ENCODE results near the gene GPC1.
"Not testable (repeated sequence)": the region's sequence is repeated elsewhere in the genome, so short reads cannot be mapped to it uniquely, and the experiment has no call there.

GPC1 gene, protein sequence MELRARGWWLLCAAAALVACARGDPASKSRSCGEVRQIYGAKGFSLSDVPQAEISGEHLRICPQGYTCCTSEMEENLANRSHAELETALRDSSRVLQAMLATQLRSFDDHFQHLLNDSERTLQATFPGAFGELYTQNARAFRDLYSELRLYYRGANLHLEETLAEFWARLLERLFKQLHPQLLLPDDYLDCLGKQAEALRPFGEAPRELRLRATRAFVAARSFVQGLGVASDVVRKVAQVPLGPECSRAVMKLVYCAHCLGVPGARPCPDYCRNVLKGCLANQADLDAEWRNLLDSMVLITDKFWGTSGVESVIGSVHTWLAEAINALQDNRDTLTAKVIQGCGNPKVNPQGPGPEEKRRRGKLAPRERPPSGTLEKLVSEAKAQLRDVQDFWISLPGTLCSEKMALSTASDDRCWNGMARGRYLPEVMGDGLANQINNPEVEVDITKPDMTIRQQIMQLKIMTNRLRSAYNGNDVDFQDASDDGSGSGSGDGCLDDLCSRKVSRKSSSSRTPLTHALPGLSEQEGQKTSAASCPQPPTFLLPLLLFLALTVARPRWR

DNA sequence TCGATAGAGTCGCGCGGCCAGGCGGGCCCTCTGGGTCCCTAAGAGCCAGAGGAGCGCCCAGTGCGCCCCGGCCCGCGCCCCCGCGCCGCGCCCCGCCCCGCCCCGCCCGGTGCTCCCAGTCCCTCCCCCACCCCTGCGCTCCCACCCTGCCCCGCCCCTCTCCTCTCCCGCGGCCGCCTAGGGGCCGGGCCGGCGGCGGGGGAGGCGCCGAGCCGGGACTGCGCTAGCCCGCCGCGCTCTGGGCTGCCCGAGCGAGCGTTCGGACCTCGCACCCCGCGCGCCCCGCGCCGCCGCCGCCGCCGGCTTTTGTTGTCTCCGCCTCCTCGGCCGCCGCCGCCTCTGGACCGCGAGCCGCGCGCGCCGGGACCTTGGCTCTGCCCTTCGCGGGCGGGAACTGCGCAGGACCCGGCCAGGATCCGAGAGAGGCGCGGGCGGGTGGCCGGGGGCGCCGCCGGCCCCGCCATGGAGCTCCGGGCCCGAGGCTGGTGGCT, at the start of gene GPC1:
Gene GPC1, plus strand, starts transcription at position 207 of the 491 bp plus-strand sequence. Its CDS starts 256 bp downstream, at position 463.
- no peak for DNase-seq (ENCODE audit: low read depth)

DNA sequence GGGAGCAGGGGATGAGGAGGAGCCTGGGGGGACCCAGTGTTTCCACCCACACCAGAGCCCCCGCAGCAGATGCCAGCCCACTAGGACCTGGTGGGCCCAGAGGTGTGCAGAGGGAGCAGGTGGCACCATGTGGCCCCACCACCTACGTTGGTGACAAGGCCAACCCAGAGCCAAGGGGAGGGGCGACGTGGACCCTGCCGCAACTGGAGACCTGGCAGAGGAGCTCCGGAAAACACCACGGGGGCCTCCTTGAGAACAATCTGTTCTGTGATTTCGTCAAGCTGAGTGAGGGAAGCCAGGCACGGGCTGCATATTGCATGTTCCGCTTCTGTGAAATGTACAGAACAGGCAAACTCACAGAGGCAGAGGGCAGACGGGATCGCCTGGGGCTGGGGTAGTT, 49.1 kb upstream of the GPC1 start:
- no peak for DNase-seq (ENCODE audit: low read depth)

DNA sequence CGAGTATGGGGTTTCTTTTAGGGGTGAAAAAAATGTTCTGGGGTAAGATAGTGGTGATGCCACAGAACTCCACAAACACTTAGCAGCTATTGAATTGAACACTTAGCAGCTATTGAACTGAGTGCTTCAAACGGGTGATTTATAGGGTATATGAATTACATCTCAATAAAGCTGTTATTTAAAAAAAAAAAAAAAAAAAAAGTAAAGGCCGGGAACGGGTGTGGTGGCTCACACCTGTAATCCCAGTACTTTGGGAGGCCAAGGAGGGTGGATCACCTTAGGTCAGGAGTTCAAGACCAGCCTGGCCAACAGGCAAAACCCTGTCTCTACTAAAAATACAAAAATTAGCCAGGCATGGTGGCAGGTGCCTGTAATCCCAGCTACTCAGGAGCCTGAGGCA, 48.7 kb upstream of the GPC1 start:
- DNase-seq (ENCODE audit: low read depth), result not testable (repeated sequence)

DNA sequence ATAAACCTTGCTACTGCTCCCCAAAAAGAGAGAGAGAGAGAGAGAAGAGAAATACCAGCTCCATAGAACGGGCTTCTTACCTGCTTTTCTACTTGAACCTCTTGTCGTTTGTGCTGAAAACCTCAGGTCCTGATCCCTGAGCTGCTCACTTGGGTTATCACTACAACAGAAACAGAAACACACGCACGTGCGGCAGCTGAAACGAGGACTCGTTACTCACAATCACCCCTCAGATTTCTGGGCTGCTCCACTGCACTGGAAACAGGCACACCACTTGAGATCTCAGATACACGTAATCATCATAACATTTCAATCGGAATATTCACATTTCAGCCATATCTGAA, 48.2 kb upstream of the GPC1 start:
- no peak for DNase-seq (ENCODE audit: low read depth)

DNA sequence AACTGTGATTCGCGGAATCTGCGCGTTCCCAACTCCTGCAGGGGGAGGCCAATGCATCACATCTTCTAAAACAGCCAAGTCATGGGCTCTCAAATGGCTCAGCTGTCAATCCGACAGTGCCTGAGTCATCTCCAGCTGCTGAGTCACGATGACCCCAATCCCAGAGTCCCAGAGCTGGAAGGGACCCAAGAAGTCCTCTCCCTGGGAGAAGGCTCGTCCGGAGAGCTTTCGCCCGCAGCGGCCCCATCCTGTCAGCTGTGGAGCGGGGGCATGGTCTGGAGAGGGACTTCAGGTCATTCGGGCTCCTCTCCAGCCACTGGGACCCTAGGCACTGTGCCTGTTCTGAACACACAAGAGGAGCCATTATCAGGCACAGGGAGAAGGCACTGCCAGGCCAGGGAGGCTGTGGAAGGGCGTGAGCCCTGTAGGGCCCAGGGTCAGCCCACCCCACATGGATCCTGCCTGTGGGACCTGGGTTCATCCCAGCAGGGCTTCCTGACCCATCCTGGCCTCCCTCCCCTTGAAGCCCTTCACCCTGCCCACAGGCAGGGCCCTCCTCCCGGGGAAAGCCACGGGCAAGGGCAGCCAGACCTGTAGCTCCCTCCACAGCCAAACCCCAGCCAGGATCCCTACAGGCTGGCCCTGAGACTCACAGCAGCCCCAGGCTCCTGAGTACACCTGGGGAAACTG, 47.6 kb upstream of the GPC1 start:
- no peak for DNase-seq (ENCODE audit: low read depth)

DNA sequence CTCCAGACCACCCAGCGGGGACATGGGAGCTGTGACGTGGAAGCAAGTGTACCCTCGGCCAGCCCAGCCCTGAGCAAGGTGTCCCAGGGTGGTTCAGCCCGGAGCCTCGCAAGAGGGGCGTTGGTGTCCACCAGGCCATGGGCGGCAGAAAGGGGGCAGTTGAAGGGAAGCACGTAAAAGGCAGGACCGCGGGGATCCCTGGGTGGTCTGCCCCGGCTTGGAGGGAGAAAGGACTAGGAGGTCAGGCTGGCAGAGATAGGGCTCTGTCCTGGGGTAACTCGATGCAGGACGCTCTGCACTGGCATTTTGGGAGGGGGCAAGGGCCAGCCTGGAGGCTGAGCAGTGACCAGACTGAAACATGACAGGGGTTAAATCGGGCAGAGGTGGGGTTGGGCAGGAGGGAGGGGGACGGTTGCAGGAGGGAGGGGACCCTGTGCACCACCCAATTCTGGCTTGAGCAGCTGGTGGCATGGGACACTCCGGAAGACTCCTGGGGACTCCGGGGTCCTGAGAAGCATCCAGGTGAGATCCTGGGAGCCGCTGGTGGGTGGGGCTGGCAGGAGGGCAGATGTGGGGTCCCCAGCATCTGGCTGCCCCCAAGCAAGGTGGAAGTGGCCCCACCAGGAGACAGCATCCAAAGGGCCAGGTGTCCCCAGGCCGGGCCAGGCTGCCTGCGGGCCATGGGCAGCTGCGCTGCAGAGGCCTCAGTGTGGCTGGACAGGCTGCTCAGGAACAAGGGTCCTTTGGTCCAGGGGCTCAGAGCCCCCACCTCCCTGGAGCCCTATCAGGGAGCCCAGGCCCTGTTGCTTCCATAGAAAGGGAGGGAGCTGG, 46.8 kb upstream of the GPC1 start:
- DNase-seq (ENCODE audit: low read depth), result no peak

DNA sequence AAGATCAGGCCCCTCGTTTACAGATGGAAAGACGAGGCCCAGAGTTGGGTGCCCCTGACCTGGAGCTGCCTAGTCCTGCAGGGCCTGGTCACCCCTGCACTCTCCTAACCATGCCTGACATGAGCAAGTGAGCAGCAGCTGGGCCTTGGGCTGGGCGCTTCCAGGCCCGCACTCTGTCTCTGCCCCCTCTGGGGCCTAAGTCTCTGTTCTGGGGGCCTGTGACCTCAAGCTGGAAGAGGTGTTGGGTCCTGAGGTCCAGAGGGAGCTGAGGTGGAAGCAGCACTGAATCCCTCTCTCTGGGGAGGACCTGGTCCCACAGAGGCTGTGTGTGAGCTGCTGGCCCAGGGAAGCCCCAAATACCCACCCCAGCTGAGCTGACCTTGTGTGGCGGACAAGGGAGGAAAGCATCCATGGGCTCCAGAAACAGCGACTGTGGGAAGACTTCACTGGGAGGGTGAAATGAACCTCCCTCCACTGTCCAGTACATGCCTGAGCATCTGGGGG, 46.1 kb upstream of the GPC1 start:
- no peak for DNase-seq (ENCODE audit: low read depth)

DNA sequence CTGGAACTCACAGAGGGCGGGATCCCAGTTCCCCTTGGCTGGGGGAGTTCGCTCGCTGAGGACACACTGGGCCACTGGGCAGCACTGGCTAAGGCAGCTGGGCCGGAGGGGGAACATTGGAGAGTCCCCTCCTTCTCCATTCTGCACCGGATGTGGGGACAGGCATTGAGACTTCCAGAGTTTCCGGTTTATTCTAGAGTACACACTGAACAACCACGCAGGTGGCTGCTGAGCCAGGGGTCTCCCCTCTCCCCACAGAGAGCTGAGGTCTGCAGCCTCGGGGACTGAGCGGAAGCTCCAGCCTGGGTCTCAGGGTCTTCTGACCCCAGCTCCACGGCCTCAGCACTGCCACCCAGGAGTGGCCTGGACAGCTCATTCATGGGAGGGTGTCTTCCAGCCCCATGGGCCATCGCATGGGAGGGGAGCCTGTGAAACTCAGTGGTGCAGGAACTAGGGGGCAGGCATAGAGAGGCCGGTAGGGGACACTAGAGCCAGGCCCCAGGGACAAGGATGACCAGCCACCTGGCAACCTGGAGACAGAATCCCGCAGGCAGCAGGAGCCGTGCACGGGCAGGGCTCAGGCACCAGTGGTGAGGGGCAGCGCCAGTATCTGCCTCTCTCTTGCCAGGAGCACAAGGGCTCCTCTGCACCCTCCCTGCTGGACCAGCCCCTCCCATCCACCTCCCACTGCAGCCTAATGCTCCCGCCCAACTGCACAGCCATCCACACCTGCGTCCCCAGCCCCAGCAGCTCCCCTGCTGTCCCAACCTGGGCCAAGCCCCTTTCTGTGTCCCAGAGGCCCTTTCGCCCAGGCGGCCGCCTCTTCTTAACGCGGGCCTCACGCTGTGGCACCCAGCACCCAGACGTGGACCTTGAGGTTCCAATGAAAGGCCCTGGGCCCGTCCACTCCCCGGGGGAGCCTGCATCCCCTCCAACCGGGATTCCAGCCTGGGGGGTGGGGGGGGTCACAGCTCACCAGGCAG, 45.1 kb upstream of the GPC1 start:
- DNase-seq (ENCODE audit: low read depth), result no peak

DNA sequence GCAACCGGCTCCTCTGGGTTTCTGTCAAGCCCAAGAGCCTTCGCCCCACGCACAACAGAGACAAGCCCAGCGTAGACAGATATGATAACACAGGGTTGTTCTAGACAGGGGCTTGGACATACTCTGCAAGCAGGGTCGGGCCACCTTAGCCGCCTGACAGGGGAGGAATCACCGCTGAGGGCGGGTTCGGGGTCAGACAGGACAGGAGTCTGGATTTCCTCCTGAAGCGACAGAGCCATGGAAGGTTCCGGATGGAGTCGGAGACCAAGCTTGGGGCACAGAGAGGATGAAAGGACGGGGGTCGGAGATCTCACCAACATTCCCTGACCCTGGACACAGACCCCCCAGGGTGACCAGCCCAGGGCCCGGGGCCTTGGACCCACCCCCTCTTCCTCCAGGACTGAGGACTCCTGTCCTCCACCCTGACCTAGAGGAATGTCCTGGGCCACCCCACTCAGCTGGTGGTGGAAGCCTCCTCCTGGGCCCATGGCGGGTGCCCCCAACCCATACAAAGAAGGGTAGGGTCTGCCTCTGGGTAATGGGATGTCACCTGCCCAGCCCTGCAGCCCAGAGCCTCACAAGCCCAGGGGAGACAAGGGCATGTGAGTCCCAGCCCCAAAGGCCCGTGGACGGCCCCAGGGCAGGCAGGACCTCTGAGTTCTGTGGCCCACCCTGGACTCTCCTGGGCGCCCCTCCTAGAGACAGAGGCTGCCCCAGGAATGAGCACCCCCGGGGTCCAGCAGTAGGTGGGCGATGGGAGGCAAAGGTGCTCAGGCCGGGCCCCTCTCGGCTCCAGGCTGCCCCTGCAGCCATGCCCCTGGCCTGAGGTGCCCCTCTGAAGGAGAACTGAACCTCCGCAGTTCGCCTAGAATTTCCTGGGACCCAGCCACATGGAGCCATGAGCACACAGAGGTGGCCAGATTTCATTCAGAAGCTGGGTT, 44.1 kb upstream of the GPC1 start:
- DNase-seq (ENCODE audit: low read depth), result no peak

DNA sequence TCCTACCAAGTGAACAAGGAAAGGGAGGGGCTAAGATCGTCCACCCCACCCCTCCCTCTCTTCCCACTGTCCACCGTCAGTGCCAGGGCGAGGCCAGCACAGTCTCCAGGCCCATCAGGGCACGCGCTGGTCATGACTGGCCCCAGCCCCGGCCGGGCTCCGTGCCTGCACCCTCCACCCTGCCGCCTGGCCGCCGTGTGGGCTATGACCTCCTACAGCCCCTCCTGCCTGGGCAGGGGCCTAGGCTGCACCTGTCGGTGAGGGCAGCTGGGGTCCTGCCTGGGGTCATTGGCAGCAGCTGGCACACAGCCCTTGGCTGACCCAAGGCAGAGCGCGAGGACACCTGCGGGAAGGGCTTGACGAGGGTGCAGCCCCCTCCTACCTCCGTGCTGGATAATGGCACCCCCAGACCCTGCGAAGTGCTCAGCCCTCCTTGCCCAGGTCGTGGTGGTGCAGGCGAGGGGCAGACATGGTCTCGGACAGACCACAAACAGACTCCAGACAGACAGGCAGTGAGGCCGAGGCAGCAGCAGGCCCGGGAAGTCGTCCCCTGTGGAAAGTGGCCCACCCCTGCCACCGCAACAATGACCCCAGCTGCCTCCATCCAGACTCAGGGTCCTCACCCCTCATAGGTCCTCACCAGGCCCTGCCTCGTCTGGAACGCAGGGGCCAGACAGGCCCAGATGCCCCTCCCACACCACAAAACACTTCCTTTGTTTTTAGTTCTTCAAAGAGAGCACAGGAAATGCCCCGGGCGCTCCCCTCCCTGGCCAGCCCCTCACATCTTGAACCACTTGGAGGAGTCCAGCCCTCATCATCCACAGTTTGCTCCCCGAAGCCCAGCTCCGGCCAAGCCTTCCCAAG, 43.1 kb upstream of the GPC1 start:
- no peak for DNase-seq (ENCODE audit: low read depth)

DNA sequence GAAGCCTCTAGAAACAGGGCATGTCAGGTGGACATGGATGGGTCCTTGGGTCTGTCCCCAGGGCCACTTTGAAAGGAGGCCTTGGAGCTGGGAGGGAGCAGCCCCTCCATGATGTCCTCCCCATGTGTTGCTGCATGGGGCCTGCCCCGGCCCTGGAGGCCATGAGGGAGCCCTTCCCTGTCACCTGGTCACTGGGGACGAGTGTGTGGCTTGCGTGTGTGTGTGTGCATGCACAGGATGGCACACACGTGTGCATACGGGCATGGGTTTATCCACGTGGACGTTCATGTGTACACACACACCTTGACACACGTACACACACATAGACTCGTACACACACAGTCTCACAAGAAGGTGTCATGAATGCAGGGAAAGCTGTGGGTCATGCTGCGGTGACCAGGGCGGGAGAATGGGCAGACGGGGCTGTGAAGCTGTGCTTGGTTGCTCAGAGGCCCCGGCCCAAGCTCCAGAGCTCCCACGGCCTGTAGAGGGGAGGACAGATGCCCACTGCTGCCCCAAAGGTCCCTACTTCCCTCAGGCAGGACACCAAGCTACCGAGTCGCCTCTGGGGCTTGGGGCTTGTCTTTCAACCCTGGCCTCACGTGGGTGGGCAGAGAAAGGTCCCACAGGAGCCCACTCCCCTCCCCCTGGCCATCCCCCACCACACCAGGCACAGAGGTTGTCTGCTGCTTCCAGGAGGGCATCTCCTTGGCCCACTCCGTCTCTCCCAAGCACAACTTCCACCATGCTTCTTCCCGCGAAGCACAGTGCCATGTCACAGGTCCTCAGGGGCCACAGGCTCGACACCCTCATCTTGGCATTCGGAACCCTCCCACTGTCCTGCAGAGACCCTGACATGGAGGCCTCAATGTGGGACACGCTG, 42.3 kb upstream of the GPC1 start:
- no peak for DNase-seq (ENCODE audit: low read depth)

DNA sequence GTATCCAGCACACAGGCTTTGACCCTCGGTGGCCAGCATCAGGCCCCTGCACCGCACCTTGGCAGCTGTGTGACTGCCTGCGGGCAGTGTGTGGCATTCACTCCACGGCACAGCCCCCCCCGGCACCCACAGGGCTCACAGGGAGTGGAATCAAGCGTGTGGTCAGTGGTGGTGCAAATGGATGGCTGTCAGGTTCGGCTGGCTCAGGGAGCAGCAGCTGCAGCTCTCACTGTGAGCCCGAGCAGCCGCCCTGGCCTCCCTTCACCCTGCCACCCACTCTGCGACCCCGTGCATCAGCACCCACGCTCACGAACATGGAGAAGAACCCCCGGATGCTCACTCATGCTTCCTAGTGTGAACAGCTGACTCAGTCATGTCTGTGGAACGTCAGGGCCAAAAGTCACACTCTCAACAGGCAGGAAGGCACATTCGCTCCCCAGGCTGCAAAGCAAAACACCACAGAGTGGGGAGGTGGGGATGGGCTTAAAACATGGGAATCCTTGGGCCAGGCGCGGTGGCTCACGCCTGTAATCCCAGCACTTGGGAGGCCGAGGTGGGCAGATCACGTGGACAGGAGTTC, 41.5 kb upstream of the GPC1 start:
- DNase-seq (ENCODE audit: low read depth), result no peak

DNA sequence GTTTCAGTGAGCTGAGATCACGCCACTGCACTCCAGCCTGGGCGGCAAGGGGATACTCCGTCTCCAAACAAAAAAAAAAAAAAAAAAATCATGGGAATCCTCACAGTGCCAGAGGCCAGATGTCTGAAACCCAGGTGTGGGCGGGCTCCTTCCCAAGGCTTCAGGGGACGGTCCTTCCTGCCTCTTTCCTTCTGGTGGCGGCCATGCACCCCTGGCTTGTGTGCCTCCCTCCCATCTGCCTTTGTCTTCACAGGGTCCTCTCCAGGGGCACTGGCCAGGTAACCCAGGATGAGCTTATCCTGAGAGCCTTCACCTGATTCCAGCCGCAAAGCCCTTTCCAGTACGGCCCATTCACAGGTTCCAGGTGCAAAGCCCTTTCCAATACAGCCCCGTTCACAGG, 40.9 kb upstream of the GPC1 start:
- DNase-seq (ENCODE audit: low read depth), result no peak

DNA sequence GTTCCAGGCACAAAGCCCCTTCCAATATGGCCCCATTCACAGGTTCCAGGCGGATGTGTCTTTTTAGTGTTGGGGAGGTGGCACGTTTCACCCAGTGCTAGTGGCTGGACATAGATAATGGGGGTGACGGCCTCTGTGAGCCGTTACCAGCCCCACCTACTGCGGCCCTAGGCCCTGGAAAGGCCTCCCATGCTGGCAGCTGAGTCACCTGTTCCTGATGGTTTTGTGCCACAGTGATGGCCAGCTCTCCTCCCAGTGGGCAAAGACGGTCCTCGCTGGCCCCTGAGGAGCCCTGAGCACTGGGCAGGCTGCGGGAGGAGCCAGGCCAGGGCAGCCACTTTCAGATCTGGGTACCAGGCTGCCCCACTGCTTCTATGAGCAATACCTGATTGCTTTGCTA, 40.0 kb upstream of the GPC1 start:
- no peak for DNase-seq (ENCODE audit: low read depth)

DNA sequence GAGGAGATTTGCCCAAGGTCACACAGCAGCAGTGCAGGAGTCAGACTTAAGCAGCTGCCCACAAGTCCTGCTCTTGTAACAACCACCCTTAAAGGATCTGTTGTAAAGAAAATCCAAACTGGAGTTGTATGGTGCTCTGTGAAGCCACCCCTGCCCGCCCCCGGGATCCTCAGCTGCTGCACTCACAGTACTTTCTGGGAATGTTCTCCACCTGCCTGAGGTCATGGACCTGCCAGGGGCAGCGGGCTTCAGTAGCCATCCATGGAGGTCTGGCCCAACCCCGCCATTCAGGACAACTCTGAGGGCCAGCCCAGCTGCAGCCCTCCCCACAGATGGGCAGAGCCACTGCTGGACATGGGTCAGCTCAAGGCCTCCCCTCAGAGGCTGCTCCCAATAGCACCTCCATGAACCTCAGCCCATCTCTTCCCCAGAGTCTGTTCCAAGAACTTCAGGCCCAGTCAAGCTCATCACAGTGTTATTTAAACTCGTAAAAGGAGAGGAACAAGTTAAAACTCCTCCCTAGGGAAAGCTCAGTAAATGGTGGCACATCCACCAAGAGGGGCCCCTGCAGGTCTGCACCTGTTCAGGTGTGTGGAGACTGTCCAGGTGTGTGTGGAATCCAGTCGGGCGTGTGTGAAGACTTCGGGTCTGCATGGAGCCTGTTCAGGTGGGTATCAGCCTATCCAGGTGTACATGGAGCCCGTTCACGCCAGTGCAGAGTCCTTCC, 39.4 kb upstream of the GPC1 start:
- no peak for DNase-seq (ENCODE audit: low read depth)

DNA sequence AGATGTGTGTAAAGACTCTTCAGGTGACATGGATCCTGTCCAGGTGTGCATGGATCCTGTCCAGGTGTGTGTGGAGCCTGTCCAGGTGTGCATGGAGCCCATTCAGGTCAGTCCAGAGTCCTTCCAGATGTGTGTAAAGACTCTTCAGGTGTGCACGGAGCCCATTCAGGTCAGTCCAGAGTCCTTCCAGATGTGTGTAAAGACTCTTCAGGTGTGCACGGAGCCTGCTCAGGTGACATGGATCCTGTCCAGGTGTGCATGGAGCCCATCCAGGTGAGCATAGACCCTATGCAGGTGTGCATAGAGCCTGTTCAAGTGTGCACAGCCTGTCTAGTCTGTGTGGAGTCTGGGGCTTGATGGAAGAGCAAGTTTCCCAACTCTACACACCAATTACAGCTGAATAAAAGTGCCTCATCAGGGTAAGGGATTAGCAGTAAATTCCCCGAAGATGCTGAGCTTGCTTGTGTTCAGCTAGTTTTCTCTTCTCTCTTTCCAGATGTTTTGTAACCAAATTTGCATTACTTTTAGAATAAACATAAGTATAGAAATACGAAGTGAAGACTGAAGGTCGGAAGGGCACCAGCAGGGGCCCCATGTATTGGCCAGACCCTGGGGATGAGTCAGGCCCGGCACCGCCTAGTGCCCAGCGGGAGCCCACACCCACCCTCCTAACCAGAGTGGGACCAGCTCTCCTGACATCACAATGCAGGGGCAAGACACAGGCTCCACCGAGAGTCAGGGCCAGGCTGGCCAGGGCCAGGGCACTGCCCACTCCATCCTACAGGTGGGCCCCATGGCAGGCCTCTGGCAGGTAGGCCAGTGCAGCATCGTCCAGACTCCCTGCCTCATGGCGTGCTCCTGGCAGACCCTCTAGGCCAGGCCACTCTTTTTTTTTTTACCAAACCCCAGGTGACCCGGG, 38.6 kb upstream of the GPC1 start:
- DNase-seq (ENCODE audit: low read depth), result no peak
